Measurements from ENCODE around the gene NLRP2B.
"Not testable (repeated sequence)": the region's sequence is repeated elsewhere in the genome, so short reads cannot be mapped to it uniquely, and the experiment has no call there.

The NLRP2B gene

DNA sequence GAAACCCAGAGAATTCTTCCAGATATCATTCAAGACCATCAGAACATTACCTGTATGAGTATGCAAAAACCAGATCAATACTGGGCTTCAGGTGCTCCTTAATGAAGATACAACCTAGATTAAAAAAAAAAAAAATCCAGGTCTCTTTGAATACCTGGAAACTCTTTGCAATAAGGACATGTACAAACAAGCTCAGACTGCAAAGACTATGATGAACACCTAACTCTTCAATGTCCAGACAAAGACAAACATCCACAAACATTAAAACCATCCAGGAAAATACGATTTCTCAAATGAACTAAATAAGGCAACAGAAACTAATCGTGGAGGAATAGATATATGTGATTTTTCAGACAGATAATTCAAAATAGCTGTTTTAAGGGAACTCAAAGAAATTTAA lies 38.7 kb downstream of the NLRP2B start:
- H3K27ac ChIP-seq (ENCODE audit: low read depth, low read length), result no peak overlapping the region
- H3K9me2 ChIP-seq (replicated peaks; ENCODE audit: insufficient read depth, low read length), result no peaks in the 10 kb centered on the region
- H3K4me2 ChIP-seq (ENCODE audit: low read depth, low read length, poor library complexity, severe bottlenecking), result no peak overlapping the region
- no peaks in the 10 kb centered on the region for H4K20me1 ChIP-seq (ENCODE audit: low read depth, low read length)
- no peak overlapping the region for H3K4me3 ChIP-seq (ENCODE audit: insufficient read depth, low read length, poor library complexity, severe bottlenecking)
- no peaks in the 10 kb centered on the region for H3K27me3 ChIP-seq (ENCODE audit: low read length)
- no peaks in the 10 kb centered on the region for H3K36me3 ChIP-seq (ENCODE audit: low read length)
- H3K9me3 ChIP-seq (ENCODE audit: insufficient read depth, low read length), result no peaks in the 10 kb centered on the region
- H3F3A ChIP-seq (ENCODE audit: insufficient read depth), result no peaks in the 10 kb centered on the region
- H3K9ac ChIP-seq (ENCODE audit: low read length), result no peak overlapping the region
- H3K79me2 ChIP-seq (ENCODE audit: insufficient read depth, low read length), result no peaks in the 10 kb centered on the region
- H2AFZ ChIP-seq (ENCODE audit: low read depth, low read length, severe bottlenecking), result no peak overlapping the region
- TF ChIP-seq CTCF (IDR thresholded peaks at IDR 0.05; ENCODE audit: insufficient read depth, low read length, poor library complexity, severe bottlenecking), result no peak
- no peak for TF ChIP-seq EZH2phosphoT487 (conservative IDR thresholded peaks at IDR 0.05; ENCODE audit: low read length)

DNA sequence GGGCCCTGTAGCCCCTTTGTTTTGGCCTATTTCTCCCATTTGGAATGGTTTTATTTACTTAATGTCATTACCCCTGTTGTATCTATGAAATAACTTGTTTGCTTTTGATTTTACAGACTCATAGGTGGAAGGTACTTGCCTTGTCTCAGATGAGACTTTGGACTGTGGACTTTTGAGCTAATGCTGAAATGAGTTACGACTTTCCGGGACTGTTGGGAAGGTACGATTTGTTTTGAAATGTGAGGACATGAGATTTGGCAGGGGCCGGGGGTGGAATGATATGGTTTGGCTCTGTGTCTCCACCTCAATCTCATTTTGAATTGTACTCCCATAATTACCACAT lies 39.4 kb downstream of the NLRP2B start:
- no peak for TF ChIP-seq CTCF (IDR thresholded peaks at IDR 0.05; ENCODE audit: insufficient read depth, low read length, poor library complexity, severe bottlenecking)
- no peak for TF ChIP-seq EZH2phosphoT487 (conservative IDR thresholded peaks at IDR 0.05; ENCODE audit: low read length)

GRCh38 chrX:57629438-57629837 lies 50.6 kb downstream of the NLRP2B start:
- not testable (repeated sequence) for H3K79me2 ChIP-seq (ENCODE audit: insufficient read depth, low read length); H3K4me2 ChIP-seq (ENCODE audit: low read depth, low read length, poor library complexity, severe bottlenecking); H3K4me3 ChIP-seq (ENCODE audit: insufficient read depth, low read length, poor library complexity, severe bottlenecking); H3K27me3 ChIP-seq (ENCODE audit: low read length); H3K9ac ChIP-seq (ENCODE audit: low read length); H3K27ac ChIP-seq (ENCODE audit: low read depth, low read length); H3K9me3 ChIP-seq (ENCODE audit: insufficient read depth, low read length); H4K20me1 ChIP-seq (ENCODE audit: low read depth, low read length); H3F3A ChIP-seq (ENCODE audit: insufficient read depth); H3K9me2 ChIP-seq (replicated peaks; ENCODE audit: insufficient read depth, low read length); H2AFZ ChIP-seq (ENCODE audit: low read depth, low read length, severe bottlenecking); H3K36me3 ChIP-seq (ENCODE audit: low read length)

More for the DNA sequence above, 39.4 kb downstream of the NLRP2B start:
- Histone ChIP-seq H3K9ac (ENCODE audit: low read length) (no peak overlapping the region), H3K27me3 (ENCODE audit: low read length) (no peaks in the 10 kb centered on the region), H3K4me2 (ENCODE audit: low read depth, low read length, poor library complexity, severe bottlenecking) (no peak overlapping the region), H3K9me3 (ENCODE audit: insufficient read depth, low read length) (no peaks in the 10 kb centered on the region), H3F3A (ENCODE audit: insufficient read depth) (no peaks in the 10 kb centered on the region), H3K4me3 (ENCODE audit: insufficient read depth, low read length, poor library complexity, severe bottlenecking) (no peak overlapping the region), H3K9me2 (replicated peaks; ENCODE audit: insufficient read depth, low read length) (no peaks in the 10 kb centered on the region), H3K27ac (ENCODE audit: low read depth, low read length) (no peak overlapping the region), H3K79me2 (ENCODE audit: insufficient read depth, low read length) (no peaks in the 10 kb centered on the region), H4K20me1 (ENCODE audit: low read depth, low read length) (no peaks in the 10 kb centered on the region), H3K36me3 (ENCODE audit: low read length) (no peaks in the 10 kb centered on the region), H2AFZ (ENCODE audit: low read depth, low read length, severe bottlenecking) (no peak overlapping the region)
